OCI-LY1 (cell line): Measurements from ENCODE around the gene PTPRG.

ENCODE experiments used
- CTCF ChIP-seq: fragments of 200-600 bp; sonication (generic), shearing (Covaris generic); IDR thresholded peaks from 2 replicates; pipeline ENCODE4 v1.5.1; 2017; ENCODE audit warnings: mild to moderate bottlenecking, antibody characterized with exemption, low read length, moderate library complexity, mixed read lengths
- EZH2 ChIP-seq: fragments of 200-600 bp; sonication (generic), shearing (Covaris generic); IDR thresholded peaks from 2 replicates; pipeline ENCODE4 v1.8.0; 2017; ENCODE audit warnings: borderline replicate concordance, mixed run types, mild to moderate bottlenecking, antibody characterized with exemption, low read length, moderate library complexity, mixed read lengths

GRCh38 chr3:61582846-61583245 lies 21.5 kb downstream of the PTPRG start:
- TF ChIP-seq CTCF (no peak), EZH2 (no peak)
